DMS 273 treated with DMSO at 0.1 percent for 48 hours (cell line): ENCODE measurements around the gene DRD1.

ENCODE experiments used
- DNase-seq: peaks from one replicate; lab custom pipeline; 2025; lab: John Stamatoyannopoulos, UW

Gene DRD1

DNA sequence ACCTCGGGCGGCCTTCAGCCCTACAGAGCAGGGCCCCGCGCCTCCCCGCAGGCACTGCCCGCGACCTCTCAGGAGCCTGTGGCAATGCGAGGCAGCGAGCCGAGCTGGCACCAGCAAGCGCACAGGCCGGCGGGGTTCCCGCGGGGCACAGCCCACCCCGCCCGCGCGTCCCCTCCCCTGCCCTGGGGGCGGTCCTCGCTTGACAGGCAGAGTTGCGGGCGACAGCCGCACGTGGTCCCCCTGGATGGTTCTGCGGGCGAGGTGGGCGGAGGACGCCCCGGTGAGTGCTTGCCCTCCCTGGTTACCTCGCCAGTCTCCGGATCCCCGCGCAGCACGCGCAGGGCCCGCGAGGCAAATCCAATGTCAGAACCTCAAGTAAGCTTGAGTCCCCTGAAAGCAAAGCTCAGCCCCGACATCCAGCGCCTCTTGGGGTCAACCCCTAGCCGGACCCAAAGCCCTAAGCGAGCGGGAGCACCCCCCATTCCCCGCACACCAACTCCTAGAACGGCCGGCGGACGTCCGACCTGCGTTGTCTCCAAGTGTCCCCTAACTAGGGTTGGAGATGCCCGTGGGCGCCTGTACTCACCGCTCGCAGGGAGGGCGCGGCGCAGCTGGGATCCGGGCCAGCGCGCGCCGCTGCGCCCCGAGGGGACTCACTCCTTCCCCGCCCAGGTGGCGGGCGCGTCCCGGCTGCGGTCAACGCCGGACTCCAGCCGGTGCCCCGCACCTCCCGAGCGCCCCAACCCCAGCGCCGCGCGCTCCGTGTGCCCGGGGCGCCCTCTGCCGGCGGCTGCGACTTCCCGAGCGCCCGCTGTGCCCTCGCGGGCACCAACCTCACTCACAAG lies at the start of gene DRD1:
TSS of gene DRD1 (minus strand) at position 123 of the 845 bp plus-strand sequence. CDS start 1,083 bp downstream, outside the sequence.
- no peak for DNase-seq

GRCh38 chr5:175493726-175494125 lies 49.7 kb upstream of the DRD1 start:
- no peak for DNase-seq

DNA sequence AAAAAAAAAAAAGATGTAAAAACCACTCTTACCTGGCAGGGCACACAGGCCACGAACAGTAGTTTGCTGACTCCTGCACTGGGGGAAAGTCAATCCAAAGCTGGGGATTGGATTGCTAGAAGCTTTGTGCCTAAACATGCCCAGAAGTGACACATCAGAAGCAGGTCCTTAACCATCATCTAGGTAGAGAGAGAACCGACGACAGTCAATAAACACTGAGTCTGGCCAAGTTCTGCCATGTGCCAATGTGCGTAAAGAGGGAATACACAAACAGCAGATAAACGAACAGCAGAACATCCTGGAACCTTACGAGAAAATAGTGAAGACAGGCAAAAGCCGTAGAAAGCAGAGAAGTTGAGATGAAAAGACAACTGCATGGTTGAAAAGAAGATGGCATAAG lies 49.3 kb upstream of the DRD1 start:
- no peak for DNase-seq

- no peak for DNase-seq
Measured at GRCh38 chr5:175491223-175491622, 47.2 kb upstream of the DRD1 start.

DNA sequence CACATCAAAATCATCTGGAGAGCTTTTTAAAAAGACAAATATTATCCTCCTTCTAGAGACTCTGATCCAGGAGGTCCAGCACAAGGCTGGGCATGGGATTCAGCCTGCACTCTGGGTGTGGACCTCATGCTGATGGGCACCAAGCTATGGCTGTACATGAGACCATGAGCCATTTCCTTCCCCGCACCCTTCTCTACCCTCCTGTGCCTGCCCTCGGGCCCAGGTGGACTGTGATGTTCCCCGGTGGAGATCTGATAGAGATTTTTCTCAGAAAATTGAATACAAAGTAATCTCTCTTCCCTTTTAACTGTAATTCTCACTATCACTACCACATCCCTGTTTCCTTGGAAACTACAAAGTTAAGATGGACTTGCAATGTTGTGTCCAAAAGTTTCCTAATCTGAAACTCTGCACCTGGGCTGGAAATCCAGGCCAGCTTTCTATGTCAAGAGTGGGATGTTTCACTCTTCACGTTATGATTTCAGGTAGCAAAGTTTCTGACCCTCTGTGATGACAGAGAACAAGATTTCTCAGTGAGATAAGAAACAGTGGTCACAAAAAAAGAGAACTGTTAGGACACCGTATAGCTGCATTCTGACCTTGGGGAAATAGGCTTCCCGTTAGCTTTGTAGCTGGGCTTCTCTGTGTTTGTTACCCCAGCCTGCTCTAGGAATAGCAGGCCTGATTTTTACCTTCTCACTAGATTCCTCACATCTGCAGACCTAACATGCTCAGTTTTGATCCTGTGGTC lies 45.9 kb upstream of the DRD1 start:
- DNase-seq = no peak

GRCh38 chr5:175487514-175488222 lies 43.7 kb upstream of the DRD1 start:
- no peak for DNase-seq

GRCh38 chr5:175485631-175486030 lies 41.6 kb upstream of the DRD1 start:
- DNase-seq = no peak

GRCh38 chr5:175484829-175485228 lies 40.8 kb upstream of the DRD1 start:
- no peak for DNase-seq

GRCh38 chr5:175484322-175484721 lies 40.3 kb upstream of the DRD1 start:
- no peak for DNase-seq

DNA sequence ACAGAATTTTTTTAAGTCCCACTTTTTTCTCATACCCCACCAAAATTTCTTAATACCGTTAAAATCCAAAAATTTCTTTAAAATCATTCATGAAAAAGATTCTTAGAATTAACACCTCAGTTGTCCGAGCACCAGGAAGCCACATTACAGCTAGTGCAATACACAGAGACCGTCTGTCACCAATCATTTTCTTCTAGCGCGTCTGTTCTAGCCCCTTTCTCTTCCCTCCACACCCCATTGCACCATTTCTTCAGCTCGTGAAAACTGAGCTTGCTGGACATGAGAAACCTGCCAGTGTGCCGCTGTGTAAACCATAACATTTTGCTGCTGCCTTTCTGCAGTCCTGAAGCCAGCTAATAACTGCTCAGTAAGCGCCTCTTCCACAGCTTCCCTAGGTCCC lies 39.4 kb upstream of the DRD1 start:
- DNase-seq = no peak

DNA sequence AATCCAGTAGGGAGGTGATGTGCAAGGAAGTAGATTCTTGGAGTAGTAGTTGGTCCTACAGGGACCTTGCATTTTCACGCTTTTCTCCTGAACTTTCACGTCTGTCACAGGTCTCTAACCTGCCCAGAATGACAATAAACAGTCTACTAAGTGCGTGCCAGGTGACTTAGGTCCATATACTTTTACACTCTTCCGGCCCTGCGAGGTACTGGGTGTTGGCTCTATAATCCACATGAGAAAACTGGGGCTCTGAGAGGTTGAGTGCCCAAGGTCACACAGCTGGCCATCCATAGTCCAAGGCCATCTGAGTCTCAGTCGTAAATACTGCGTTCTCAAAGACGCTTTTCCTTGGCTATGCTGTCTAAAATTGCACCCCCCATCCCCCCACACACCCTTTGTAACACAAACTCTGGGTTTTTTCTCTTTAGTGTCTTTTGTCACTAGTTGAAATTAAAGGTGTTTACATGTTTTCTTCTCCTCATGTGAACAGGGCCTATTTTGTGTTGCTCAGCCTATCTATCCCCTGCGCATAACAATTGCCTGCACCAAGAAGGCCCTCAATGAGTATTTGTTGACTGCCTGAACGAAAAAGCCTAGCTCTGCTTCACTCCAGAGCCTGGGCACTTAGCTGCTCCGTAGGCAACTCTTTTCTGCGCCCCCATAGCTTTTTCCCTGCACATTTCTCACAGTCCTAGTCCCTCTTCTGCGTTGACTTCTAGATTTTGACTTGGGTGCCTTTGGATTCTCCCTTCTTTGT lies 35.3 kb upstream of the DRD1 start:
- DNase-seq = no peak

- DNase-seq = peak; percentile 41
Measured at GRCh38 chr5:175478384-175479124, 34.6 kb upstream of the DRD1 start, which contains the start of gene SFXN1. TSS of gene SFXN1 (plus strand) at chr5:175478560. CDS start at chr5:175492104, 13,544 bp downstream.

- DNase-seq = no peak
Measured at GRCh38 chr5:175478008-175478383, 34.0 kb upstream of the DRD1 start.

DNA sequence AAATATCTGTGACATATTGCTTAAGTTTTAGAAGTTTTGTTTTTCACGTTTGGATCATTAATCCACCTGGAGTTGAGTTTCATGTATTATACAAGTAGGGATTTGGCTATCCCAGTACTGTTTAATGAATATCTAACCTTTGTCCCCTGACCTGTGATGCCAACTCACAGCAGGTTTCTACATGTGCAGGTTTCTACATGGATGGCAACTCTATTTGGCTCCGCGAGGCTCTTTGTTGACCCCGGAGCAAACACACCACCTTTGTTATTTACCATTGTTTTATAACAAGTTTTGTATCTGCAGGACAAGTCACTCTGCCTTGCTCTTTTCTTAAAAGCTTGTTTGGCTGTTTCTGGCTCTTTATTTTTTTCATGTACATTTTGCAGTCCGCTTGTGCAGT lies 33.5 kb upstream of the DRD1 start:
- no peak for DNase-seq

DNA sequence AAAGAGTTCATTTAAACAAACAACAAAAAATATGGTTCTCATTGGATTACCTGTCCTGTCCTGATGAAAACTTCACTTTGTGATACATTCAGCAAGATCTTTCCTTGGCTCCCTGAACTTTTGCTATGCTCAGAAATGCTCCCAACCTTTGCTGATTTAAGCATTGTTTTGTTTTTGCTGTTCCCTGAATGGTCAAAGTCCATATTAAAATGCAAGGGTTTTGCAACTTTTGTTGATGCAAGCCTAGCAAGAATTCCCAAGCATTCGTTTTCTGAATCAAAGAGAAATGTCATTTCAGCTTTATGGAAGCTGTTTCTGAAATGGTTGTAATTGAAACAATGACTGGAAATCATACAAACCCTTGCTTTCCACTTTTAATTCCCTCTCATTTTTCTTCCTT lies 31.3 kb upstream of the DRD1 start:
- no peak for DNase-seq

GRCh38 chr5:175472378-175472777 lies 28.4 kb upstream of the DRD1 start:
- no peak for DNase-seq

DNA sequence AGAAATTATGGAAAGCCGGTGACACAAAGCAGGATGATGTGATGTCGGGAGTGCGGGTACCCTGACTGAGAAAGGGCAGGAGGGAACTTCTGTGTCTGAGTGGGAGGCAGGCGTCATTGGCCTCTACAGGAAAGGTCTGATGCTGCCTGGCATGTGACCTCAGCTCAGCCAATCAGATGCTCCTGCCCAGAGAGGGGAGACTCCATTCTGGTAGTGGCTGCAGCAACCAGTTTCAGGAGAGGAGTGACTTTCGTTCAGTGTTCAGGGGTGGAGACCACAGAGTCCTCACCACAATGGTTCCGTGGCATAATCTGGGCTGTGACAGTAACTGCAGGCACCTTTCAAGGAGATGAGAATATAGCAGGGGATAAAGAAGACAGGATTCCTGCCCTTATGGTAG lies 27.6 kb upstream of the DRD1 start:
- DNase-seq = no peak

DNA sequence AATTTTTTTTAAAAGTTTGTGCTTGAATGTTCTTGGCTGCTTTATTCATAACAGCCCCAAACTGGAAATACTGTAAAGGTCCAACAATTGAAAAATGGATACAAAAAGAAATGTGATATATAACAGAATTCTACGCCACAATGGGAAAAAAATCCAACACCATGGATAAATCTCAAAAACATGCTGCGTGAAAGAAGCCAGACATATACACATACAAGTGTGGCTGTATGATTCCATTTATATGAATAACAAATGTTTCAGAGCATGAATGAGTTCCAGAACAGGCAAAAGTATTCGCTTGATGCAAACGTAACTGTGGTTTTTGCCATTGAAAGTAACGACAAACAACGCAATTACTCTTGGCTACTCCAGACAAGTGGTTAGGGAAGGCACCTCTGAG lies 27.2 kb upstream of the DRD1 start:
- no peak for DNase-seq

DNA sequence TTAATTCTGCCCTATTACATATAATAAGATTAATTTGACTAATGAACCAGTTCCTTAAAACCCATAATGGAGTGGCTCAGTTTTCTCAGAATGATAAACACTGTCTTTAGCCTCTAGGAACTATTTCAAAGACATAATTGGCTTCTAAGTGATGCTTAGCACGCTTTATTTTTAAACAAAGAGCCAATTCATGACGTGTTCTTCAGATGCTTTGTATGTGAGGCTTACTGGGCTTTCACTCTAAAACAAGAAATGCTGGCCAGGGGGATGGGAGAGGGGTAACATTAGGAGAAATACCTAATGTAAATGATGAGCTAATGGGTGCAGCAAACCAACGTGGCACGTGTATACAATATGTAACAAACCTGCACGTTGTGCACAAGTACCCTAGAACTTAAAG lies 26.8 kb upstream of the DRD1 start:
- DNase-seq = no peak

GRCh38 chr5:175469916-175470315 lies 25.9 kb upstream of the DRD1 start:
- no peak for DNase-seq

DNA sequence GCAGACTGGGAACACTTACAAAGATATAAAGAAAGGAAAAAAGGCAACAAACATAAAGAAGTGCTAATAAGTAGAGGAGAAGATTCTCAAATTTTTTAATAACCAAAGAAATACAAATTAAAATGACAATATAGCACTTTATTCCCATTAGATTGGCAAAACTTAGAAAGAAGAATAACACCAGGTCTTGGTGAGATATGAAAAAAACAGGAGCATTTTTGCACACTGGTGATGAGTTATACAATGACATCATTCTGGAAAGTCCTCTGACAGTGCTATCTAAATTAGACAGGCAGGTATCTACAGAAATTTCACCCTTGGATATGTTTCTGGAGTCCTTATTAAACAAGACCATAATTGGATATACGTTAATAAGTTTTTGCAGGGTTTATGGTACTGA lies 24.9 kb upstream of the DRD1 start:
- DNase-seq = no peak
